GM21381 (cell line): ENCODE measurements around the gene SLC22A23.

ENCODE experiments used
- ATAC-seq: cut with Tn5 transposase; IDR thresholded peaks from one replicate; pipeline ENCODE4 v1.9.1; 2021; ENCODE audit warnings: mild to moderate bottlenecking, moderate library complexity; ENCODE audit not compliant: unreplicated experiment

SLC22A23 gene

DNA sequence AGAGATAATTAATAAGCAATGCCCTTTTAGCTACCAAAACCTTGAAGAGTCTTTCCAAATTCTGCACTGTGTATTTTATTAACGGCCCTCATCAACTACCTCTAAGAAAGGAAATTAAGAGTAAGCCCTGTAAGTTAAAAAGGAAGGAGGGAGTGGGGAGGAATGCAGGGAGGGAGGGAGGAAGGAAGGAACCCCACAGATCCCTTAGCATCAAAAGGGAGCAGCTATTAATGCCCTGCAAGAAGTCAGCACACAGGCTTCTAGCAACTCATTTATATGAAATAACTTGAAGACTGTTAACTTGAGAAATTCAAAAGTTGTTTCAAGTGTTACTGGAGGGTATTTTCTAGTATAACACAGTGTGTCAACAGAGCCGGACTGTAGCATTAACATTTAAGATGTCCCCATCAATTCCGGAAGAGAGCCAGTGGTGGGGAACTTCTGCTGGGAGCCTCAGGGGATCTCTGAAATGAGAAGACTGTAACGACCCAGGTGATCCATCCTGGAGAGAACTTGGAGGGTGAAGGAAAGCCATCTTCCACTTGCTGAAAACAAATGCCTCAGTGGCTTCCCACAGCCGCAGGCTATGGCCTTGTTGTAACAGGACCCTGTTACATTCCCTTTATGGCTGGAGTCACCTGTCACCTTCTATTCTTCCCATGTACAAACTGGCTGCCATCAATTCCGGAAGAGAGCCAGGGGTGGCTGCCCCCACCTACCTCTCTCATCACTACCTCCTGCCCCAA lies 33.2 kb downstream of the SLC22A23 start:
- no peak for ATAC-seq

DNA sequence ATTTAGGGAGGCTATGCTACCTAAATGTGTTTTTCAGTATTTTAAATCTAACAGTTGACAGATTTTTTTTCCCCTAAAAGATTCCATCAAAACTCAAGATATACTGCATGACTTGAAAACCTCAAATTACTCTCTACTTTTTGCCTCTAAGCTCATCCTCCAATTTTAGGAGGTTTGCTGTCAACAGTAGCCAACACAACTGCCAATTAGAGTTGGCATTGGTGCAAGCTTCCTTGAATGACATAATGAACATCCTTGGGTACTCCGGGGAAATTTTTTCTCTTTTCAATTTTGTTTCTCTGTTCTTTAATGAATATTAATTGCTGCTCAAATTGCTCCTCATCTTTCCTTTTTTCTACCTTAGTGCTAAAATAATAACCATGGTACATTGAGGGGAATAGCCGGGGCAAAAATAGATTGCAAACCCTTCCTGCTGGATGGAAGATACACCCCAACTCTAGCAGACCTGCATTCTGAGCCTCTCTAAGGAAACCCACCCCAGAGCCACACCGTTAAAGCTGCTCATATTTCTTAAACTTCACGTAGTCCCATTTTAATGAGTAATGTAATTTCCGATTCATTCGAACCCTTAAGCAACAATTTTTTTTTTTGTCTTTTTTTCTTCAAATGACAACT lies 34.3 kb downstream of the SLC22A23 start:
- no peak for ATAC-seq

DNA sequence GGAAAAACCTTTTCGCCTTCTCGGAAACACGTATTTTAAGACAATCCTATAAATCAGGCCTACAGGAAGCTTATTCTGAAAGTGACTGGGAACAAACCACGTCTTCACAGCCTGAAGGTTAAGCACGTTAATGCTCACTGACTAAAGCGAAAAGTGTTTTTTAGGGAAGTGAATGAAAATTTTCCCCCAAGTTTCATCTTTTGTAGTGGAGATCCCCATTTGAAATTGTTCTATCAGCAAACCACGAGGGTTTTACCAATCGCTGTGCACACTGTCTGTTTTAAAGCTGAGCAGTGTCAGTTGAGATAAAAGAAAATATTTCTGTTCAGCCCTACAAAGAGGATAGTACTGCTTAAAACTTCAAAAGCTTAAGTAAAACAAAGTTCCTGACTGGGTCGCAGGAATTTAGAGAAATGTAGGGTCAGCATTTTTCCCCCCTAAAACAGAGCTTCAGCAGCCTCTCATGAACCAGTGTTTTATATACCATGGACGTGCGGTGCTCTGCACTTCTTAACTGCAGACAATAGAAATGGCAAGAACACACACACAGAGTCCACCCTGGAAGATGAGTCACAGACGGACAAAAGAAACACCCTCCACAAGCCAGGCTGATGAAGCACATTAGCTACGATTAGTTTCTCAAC lies 34.9 kb downstream of the SLC22A23 start:
- no peak for ATAC-seq

DNA sequence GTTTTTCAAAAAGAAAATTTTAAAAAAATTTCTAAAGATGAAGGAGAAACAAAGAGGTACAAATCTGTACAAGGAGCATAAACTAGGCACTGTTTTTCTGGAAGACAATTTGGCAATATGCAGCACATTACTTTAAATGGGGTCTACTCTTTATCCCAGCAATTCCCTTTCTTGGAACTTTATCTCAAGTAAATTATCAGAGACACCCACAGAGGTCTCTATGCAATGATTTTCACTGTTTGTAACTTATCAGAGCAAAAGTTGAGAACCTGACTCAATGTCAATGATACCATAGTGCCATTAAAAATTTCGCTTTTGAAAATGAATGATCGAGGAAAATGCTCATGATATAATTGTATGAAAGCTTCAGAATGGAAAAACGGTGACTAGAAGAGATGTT lies 35.7 kb downstream of the SLC22A23 start:
- no peak for ATAC-seq

DNA sequence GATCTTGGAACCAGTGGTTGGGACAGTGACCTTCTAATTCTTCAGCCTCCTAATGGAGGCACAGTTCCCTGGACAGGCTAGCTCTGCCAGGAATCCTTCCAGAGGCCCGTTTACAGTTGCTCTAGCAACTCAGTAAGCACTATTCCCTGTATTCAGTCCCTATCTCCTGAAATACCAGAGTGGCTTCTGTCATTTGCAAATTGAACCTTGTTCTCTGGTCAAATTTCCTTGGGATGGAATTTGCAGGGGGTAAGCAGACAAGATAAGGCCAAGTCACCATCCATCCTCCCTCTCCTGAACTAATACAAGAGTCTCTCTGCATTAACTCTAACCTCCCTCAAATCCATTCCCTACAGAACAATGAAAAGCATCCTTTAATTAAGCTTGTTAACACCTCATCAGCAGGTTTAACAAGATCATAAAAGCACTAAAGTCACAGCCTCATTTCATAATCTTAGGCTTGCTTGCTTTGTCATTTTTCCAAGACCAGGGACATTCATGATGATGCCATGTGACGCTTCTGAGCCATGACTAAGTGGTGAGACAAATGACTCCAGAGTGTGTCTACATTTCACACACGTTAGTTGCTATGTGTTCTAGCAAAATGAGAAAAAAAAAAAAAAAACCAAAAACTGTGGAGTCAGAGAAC lies 37.1 kb downstream of the SLC22A23 start:
- no peak for ATAC-seq

DNA sequence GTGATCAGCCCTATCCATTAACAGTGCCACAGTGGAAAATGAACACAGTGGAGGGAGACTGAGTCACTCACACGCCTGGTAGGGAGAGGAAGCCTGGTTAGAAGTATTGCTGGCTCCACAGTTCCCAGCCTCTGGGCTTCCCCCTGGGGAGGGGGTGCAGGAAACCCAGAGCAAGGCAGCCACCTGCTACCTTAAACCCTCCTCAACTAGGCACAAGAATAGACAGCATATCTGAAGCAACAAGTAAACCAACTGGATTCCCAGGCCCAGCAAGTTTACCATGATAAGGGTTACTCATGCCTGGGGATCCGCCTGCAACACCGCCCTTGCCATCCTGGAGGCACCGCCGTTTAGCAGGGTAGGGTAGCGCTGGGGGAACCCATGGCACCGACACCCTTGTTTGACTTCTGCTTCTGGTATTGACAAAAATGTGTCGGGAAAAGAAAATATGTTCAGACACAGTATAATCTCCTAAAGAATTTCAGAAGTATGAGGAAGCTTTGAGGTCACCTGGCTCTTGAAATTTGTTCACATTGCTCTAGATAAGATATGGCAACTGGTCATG lies 38.3 kb downstream of the SLC22A23 start:
- ATAC-seq: no peak

DNA sequence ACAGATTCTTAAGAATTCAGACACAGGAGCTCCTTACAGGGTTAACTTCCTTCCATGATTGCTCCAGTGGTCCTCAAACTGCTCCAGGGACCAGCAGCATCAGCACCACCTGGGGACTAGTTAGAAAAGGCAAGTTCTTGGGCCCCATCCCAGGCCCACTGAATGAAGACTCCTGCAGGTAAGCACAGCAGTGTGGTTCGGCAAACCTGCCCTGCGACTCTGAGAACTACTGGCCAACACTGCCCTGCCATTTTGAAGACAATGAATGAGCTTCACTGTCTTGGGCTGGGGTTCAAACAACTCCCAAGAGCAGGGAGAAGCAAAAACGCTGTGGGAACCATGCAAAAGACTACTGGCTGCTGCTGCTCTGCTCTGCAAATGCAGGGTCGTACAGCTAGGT lies 39.4 kb downstream of the SLC22A23 start:
- no peak for ATAC-seq

DNA sequence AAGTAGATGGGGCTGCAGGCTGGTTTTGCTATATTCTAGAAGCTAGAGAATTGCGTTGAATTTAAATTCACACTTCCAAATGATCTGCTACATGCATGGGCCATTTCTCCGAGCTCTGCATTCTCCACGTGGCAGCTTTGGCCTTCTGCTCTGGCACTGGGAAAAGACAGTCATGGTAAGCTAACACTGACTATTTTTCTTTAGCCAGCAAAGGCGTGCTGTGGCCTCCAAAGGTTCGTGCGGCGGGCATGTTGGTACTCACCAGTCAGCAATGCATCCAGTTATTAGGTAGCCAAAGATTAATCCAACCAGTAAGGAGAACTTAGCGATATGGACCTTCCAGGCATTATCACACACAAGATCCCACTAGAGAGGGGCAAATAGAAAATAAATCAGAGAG lies 41.4 kb downstream of the SLC22A23 start:
- no peak for ATAC-seq

DNA sequence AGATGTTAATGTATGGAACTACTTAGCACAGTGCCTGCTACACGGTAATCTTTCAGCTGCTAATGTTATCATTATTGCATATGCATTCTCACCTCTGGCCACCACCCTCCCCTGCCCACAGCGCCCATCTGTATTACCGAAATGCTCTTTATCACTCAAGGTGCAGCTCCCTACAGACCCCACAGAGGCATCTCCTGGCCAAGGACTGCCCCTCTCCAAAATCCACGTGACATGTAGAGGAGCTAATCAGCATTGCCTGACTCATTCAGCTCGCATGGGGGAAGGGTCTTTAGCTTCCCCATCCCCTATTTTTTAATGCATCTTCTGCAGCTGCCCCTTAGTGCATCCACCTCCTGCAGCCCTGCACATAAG lies 41.8 kb downstream of the SLC22A23 start:
- ATAC-seq: no peak

DNA sequence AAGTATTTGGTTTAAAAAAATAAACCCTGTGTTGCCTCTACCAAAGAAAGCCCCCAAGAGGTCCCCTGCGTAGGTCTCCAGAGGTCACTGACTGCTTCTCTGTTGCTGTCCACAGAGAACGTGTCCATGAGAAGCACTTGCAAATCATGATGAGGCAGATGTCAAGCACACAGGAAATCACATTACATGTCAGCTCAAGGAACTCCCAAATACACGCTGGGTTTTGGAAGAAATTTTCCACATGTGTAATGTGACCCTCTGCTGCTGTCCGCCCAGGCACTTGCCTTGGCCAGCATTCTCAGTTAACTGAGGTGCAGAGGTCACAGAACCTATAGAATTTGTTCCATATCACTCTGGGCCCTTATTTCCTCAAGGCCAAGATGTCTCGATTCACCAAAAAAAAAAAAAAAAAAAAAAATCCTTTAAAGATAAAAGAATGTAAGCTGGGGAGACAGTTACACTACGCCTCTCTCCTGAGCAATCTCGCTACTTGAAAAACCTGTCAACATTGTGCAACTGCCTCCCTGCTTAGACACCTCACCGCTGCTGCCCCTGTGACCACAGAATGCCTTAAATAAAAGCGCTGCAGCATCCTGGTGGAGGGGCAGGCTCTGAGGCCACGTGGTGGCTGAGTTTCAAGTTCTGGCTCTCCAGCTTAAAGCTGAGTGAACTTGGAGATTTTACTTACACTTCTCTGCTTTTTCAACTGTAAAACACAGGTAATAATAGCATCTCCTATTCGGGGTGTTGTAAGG lies 42.3 kb downstream of the SLC22A23 start:
- no peak for ATAC-seq

DNA sequence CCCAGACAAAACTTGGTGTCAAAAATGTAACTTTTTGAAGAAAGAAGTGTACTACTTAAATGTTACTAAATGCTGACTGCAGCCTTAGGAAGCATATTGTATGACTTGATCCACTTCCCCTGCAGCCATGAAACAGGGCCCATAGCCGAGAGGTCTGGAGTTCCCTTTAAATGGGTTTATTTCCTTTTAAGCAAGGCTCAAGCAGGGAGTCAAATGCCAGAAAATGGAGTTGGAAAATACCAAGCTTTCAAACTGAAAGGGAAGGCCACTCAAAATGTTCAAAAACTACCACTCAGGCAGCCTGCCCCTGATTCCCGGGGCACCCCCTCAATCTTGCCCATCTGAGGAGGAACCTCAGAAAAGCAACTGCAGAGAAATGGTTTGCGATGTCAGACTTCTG lies 43.3 kb downstream of the SLC22A23 start:
- no peak for ATAC-seq

DNA sequence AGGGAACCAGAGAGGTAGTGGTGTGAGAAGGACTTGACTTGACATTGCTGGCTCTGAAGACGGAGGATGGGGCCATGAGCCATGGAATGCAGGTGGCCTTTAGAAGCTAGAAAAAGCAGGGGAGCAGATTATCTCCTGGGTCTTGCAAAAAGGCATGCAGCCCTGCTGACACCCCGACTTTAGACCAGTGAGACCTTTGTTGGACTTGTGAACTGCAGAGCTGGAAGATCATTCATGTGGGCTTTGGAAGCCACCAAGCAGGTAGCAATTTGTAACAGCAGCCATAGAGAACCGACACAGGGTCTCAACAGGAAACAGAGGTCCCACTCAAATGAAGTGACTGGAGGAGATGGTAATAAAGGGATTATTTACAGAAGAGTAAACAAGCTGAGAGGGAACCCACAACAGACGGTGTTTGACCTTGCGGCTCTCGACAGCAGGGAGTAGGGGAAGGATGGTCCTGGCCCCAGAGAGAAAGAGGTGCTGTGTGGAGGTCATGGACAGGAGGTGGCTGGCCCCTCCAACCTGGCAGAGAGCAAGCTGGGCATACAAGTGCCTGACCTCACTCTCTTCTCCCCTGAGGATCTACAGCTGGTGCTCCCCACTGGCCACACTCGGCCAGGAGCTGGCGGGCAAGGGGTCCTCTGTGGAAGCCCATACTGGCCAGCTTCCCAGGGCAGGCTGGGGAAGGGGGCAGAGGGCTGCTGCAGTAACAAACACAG lies 43.9 kb downstream of the SLC22A23 start:
- ATAC-seq: no peak

DNA sequence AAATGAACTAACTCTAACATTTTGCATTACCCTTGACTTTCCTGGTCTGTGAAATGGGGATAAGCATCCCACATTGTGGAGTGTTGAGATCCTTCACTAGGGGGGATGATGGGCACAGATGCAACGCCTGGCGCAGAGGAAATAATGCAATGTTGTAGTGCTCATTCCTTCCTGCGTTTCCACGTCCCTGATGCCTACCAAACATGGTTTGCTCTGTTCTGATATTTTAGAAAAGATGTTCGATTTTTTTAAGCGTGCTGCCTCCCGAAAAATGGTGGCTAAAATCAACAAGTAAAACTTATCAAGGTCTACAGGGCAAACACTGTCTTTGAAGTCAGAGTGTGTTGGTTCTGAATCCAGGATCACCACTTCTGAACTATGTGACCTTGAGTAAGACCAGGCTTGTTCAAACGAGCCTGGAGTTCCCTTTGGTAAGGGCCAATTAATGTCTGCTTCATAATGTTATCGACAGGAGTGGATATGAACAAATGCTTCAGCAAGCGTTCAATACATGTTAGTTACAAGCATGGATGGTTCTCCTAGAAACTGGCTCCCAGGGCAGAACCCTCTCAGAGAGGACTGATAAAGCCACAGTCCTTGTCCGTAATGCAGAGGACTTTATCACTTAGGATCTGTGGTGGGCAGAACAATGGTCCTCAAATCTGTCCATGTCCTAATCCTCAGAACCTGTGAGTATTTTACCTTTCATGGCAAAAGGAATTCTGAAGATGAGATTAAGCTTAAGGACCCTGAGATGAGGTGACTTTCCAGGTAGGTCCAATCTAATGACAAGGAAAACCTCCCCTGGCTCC lies 44.7 kb downstream of the SLC22A23 start:
- no peak for ATAC-seq

DNA sequence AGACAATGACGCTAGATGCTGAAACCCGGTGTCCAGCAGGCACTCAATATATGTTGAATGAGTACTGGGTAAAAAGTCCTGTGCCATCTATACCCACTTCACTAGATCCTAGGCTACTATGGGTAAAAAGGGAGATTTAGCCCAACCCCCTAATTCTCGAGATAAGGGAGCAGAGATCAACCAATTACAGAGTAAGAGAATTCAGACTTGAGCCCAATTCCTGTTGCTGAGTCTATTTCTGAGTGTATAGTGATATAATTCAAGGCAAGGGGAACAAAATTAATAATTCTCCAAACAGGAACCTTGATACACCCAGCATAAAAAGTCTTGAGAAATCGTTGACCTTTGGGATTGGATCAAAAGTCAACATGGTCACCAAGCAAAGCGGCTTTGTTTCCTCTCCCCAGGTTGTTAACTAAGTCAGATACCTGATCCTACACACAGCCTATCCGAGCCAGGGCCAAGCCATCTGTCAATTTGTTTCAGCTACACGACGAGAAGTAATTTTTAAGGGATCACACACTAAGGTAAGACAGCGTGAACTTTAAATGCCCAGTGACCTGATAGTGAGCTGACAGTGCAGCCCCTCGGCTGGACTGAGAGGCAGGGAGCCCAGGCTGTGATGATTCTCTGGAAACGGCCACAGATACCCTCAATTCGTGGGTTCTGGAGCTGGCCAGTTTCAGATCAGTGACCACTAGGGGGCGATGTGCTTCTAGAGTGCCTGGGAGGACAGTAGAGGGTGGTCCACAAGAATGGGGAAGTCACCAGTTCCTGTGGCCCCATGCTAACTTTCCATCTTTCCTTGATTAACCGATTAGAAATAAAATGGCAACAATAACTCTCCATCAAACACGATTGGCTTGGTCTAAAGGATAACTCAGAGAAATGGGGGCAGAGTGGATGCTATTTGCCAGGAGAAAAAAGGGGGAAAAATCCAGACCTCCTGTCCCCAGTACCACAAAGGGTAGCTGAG lies 46.2 kb downstream of the SLC22A23 start:
- ATAC-seq: no peak

DNA sequence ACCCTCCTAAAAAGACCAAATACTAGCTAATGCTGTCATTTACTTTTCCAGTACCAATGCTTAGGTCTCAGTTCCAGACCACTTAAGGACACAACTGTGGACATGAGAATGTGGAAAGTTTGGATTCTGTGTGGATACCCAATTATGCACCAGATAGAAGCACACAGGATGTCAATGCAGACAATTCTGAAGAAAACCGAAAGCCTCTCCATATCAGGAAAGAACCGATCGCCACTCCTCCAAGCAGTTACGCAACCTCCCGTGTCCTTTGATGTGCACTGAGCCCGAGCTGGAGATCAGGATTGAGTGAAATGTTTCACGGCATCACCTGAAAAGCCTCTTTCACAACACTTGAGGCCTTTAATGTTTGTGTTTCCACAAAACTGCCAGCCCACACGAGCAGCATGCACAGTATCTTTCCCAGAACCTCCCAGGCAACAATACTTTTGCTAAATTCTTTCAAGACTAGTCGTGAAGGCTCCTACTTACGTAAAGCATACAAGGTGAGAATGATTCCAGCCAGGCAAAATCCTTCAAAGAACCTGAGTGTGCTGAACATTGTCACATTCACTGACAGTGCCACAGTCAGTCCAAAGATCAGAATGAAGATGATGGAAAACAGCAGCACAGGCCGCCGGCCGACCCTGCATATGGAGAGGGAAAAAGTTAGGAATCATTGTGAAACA lies 47.0 kb downstream of the SLC22A23 start:
- no peak for ATAC-seq

DNA sequence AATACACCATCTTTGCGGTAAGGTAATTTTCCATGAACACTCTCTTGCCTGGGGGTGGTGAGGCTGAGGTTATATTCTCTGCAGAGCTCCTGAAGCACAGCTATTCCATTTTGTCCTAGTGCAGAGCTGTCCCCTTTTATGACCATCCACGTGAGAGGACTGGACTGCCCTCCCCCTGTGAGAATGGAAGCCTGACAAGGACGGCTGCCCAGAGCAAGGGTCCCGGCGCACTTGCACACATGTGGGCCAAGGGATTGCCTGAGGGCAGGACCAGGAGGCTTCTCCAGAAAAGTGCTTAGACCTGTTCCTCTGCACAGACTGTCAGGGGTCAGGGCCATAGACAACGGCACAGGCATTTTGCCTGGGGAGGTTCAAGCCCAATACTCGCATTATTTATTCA lies 48.2 kb downstream of the SLC22A23 start:
- ATAC-seq: no peak

DNA sequence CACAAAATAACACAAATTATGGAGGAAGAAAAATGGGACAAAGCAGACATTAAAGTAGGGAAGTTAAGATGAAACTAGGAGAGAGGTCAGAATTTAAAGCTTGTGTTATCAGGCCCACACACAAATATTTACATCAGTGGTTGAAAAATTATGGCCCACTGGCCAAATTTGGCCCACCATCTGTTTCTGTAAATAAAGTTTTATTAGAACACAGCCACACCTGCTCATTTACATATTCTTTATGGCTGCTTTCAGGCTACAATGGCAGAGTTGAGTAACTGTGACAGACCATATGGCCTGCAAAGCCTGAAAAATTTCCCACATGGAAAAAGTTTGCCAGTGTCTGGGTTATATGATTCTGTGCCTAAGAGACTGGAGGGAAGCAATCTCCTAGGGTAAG lies 49.0 kb downstream of the SLC22A23 start:
- ATAC-seq: no peak
